Ureter (tissue), 1 donor: ENCODE measurements around the gene SLC25A26. TPM values are rescaled to one million over a fixed set of nuclear protein-coding genes. Genes with fewer than 3 reads are reported as not detected.

ENCODE experiments used
- DNase-seq: peaks from one replicate; pipeline ENCODE4 v3.0.0-alpha.2; 2020; ENCODE audit warnings: low spot score
- total RNA-seq: library from RNA; stranded (reverse); gene quantifications from one replicate; pipeline ENCODE4 v1.2.4, GENCODE V29; 2023
- donor health status: DM: yes; HTN: yes; CAD: no.

The SLC25A26 gene
- total RNA-seq, 1 donor from 2014 or later = 21.3 TPM

- no peak for DNase-seq
Measured at GRCh38 chr3:66372681-66373350, 152.0 kb downstream of the SLC25A26 start.

DNA sequence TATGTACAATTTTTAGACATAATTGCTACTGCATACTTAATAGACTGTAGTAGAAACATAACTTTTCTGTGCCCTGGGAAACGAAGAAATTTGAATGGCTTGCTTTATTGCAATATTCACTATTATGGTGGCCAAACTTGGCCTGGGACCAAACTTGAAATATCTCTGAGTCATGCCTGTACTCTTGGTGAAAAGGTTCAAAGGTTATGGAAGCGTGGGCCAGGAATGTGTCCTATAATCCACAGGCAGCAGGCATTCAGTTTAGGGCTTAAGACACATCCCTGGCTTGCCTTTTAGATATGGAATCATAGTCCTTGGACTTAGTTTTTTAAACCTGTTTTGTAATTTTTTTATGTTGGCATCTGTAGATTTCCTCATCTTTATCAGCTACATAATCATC lies 155.8 kb downstream of the SLC25A26 start:
- no peak for DNase-seq

DNA sequence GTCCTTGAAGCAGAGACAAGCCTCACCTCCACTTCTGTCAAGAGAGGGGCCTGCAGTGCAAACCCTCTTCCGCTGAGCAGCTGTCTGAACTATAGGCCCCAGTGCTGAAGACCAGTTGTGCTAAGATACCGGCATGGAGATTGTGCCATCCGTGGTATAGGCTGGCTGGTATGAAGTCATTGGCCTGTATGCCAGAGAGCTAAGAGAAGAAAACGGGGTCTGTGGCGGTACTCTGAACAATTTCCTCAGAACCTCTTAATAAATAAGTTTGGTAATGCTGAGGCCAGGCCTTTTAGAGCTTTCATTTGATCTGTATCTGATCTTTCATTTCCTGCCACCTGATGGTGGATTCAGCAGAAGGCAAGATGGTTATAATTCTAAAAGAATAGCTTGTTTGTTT lies 157.0 kb downstream of the SLC25A26 start:
- DNase-seq = no peak

DNA sequence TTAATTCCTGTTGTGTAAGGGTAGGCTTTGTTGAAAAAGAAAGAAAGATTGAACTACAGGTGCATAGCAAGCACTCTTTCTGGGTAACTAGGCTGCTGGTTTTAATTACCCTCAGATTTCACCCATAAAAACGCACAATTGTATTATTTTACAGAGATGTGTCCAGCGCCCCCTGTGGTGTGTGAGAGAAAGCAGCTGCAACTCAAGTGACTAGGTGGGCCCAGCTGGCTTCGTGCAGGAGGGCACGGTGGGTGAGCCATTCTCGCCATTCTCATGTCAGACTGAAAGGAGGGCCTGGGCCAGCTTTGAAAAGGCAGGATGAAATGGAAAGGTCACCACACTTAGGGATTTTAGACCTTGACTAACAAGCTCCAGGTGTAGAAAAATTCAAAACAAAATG lies 157.5 kb downstream of the SLC25A26 start:
- no peak for DNase-seq

DNA sequence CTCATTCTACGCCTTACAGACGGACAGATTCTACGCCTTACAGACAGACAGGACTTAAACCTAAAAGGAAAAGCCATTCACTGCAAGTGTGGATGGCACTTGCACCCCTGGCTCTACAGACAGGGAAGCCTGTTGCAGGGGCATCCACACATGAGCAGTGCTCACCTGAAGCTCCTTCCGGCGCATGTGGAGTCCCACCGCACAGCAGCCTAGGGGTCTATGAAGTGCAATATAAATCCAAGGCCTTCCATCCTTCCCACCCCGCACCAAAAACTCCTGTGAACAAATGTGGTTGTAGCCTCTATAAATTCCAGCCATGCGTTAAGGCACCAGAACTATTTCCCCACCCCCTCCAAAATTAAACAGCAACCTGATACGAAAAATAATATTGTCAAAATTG lies 158.8 kb downstream of the SLC25A26 start:
- no peak for DNase-seq

GRCh38 chr3:66380200-66380932 lies 159.6 kb downstream of the SLC25A26 start:
- no peak for DNase-seq

- no peak for DNase-seq
Measured at GRCh38 chr3:66381626-66382025, 160.8 kb downstream of the SLC25A26 start.

DNA sequence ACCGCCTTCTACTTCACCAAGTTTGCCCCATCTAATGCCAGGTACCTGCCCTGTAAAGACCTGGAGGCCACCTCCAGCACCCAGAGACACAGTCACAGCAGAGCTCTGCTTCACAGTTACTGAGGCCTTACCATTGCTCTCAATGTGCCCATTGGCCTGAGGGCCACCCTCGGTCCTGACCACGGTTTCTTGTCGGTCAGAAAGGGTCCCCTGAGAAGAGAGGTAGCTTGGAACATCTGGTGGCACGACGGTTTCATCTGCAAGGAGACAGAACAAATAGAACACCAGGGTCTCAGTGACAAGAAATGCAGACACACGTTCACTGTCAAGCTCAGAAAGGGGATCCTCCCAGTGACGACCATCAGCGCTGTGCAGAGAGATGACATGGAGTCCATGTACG lies 161.3 kb downstream of the SLC25A26 start:
- no peak for DNase-seq

GRCh38 chr3:66383023-66383422 lies 162.2 kb downstream of the SLC25A26 start:
- no peak for DNase-seq

DNA sequence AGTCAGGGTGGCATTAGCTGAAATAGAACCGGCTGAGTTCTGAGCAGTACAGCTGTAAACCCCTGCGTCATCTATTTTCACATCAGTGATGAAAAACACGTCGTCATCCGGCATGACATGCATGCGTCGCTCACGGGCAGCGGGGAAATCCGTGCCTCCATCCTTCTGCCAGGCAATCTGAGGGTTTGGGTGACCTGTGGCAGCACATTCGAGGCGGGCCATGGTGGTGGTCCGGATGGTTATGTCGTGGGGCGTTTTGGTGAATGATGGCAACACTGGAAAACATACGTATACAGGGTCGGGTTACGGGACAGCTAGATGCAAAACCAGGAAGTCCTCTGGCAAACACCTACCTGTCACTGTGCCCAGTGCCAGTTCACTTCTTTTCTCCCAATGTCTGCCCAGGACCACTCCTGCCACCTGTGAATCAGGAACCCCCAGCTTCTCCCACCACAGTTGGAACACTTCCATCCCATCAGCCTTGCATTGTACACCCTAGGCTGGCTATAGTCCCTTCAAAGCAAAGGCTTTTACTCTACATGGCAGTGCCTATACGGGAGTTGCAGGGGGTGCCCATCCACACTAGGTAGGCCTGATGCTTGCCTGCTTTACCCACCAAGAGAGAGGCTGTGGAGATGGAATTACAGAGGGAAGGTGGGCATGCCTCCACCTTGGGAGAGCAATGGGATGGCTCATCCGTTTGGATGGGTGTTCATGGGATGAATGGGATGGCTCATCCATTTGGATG lies 163.4 kb downstream of the SLC25A26 start:
- no peak for DNase-seq

DNA sequence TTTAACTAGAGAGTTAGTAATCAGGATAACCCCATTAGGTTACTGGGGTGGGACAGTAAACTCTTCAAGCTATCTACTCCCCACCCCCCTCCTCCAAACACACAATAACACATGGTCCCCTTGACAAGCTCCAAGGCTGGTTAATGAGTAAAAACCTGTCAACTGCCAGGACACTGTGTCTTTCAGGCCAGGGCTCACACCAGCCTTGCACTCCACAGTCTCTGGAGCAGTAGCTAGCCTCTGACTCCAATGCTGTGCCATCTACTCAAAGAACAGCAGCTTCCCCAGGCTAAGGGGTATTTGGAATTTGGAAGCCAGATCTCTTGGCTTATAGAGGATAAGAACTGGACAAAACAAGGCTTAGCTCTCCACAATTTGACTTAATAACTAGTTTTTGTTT lies 164.3 kb downstream of the SLC25A26 start:
- DNase-seq = no peak

- DNase-seq = no peak
Measured at GRCh38 chr3:66386011-66386924, 165.5 kb downstream of the SLC25A26 start.

DNA sequence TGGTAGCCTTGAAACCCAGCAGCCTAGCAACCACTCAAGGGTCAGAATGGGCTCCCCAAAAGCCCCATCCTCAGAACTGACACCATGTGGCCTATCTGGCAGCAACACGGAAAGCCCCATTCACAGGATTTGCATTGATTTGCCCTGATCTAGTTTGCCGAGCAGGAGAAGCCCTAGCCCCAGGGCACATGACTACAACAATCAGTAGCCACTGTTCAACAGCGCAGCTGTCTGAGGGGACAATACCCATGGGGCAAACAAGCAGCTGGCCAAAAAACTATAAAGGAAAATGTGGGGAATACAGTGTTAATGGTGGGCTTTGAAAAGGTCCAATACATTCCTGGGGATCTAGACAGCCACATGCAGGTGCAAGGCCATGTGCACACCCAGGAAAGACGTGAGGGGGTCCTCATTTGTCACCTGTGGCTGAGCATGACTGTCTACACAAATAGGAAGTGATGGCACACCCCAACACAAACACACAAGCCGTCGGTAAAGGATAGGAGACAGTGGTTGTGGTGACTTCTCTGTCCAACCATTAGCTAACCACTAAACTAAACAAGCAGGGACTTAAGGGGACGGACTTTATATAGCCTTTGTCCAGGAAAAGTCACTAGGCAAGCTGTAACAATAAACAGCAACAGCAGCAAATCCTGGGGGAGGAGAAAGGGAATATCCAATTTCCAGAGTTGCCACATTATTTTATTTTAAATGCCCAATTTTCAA lies 166.3 kb downstream of the SLC25A26 start:
- DNase-seq = no peak

GRCh38 chr3:66390013-66390412 lies 169.2 kb downstream of the SLC25A26 start:
- no peak for DNase-seq

- DNase-seq = no peak
Measured at GRCh38 chr3:66392512-66392911, 171.7 kb downstream of the SLC25A26 start.

GRCh38 chr3:66392966-66393332 lies 172.1 kb downstream of the SLC25A26 start:
- no peak for DNase-seq

DNA sequence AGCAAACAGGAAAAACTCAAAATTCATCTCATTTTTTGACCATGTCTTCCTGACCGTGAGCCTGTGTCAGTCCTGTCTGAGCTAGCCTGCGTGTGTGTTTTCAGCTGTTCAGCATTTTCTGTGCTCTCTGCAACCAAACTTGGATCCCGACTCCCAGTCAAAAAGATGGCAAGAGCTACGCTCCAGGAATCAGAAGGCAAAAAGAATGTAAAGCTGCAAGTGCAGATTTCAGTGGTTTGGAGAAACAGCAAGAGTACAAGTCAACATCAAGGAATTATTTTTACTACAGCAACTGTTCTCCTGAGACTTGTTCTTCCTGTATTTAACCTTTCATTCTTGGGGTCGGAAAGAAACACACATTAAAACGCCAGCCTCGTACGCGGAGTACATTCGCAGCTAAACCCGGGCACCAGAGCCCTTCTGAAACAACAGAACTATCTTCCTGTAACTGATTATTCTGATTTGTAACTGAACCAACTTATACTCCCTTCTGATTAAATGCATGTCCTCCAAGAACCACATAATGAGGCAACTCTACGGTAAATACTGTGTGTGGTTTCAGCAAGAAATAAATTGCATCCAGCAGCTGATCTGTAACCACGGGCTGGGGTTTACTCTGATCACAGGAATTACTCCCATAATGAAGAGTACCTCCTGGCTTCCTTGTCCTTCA lies 172.7 kb downstream of the SLC25A26 start:
- DNase-seq = no peak

DNA sequence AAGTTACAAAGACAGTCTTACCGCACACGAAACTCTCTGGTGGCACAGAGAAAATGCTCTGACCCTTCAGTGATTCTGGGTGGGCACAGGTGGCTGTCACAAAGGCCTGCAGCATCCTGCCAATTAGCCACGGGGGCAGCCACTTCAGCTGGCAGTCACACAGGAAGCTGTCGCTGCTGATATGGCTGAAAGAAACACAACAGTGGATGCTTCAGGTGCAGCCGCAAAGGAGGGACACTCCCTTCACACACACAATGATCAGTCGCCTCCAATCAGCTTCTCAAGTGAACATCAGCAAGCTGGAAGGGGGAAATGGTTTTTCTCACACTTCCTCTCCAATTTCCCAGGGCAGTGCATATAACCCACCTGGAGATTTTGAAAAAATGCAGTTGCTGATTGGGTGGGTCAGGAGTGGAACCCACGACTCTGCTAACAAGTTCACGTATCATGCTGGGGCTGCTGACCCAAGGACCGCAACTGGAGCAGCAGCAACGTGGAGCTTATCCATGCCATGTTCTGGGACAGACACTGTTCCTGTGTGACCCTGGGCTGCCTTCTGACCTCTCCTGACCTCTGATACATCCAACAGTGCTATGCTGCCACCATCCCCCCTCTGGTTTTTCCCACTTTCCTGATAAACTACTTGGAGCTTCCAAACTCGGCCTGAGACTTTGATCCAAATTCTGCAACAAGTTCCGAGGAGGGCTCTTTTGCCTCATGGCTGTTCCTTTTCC lies 173.4 kb downstream of the SLC25A26 start:
- no peak for DNase-seq

DNA sequence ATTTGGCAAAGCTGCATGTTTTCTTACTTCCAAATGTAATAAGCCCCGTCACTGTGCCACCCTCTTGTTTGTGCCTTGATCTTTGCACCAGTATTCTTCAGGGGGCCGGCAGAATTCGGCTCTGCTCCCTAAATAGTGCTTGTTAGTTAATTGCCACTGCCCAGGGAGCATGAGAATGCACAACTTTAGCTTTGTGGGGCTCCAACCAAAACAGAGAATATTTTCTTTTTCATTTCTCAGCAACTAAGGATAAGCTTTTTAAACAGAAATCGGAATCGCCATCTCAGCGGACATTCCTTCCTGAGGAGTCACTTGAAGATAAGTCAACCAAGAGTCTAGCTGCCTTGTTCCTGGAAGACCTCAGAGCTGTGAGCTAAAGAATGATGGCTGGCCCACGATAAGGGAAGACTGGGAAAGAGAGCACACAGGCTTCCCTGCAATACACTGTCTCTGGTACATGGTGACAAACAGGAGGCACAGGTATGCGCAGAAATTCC lies 174.0 kb downstream of the SLC25A26 start:
- DNase-seq = no peak

DNA sequence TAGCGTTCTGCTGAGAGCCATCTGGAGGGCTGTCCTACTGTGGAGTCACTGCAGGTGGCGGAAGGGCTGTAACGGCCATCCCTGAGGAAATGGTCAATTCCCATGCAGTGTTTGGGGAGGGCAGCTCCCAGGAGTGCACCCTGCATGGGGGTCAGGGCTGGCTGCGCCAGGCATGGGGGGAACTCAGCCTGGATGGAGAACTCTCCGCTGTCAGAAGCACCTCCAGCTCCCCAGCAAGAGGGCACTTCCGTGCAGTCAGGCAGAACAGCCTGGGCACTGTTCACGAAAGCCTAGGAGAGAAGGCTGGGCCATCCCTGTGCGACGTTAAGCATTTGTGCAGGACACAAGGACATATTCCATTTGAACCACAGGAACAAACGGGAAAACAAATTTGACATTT lies 174.8 kb downstream of the SLC25A26 start:
- DNase-seq = no peak
